Measurements from ENCODE around the gene SFTPA2.
"Not testable (repeated sequence)": the region's sequence is repeated elsewhere in the genome, so short reads cannot be mapped to it uniquely, and the experiment has no call there.

The SFTPA2 gene

GRCh38 chr10:79509934-79510508, 50.2 kb downstream of the SFTPA2 start:
- not testable (repeated sequence) for DNase-seq

- not testable (repeated sequence) for DNase-seq
Observed at GRCh38 chr10:79509306-79509933, 50.8 kb downstream of the SFTPA2 start.

- not testable (repeated sequence) for DNase-seq
Observed at GRCh38 chr10:79508245-79508644, 52.0 kb downstream of the SFTPA2 start.

- DNase-seq = no peak
Observed at GRCh38 chr10:79507440-79508167, 52.6 kb downstream of the SFTPA2 start.
